ENCODE results near the gene UBE2S.

DNA sequence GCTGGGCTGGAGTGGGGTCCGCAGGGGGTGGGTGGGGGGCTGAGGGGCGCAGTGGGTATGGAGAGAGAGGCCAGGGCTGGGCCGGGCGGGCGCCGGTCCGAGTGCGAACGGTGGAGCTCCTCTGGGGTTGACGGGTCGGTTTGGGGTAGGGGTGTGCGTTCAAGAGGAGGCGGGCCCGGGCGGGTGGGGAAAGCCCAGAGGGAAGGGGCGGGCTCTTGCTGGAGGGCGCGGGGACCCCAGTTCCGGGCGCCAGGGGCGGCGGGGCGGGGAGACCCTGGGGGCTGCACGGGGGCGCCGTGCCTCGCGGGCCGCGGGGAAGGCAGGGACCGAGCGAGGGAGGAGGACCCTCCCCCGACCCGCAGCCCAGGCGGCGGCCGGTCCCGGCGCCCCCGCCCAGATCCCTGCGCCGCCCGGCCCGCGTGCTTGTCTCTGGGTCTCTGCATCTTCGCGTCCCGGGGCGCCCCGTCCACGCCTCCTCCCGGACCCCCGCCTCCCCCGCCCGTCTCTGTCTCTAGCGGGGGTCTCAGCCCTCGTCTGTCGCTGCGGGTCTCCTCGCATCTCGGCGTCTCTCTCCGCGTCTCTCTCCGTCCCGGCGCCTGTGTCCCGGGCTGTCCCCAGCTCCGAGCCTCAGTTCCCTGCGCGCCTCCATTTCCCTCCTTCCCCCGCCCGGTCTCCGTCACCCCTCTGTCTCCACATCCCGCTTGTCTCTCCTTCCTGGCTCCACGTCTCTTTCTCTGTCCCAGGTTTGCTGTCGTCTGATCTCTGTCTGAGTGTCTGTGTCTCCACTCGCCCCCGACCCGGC is 43.8 kb upstream of the UBE2S start:
- TF ChIP-seq, protein P1, sequence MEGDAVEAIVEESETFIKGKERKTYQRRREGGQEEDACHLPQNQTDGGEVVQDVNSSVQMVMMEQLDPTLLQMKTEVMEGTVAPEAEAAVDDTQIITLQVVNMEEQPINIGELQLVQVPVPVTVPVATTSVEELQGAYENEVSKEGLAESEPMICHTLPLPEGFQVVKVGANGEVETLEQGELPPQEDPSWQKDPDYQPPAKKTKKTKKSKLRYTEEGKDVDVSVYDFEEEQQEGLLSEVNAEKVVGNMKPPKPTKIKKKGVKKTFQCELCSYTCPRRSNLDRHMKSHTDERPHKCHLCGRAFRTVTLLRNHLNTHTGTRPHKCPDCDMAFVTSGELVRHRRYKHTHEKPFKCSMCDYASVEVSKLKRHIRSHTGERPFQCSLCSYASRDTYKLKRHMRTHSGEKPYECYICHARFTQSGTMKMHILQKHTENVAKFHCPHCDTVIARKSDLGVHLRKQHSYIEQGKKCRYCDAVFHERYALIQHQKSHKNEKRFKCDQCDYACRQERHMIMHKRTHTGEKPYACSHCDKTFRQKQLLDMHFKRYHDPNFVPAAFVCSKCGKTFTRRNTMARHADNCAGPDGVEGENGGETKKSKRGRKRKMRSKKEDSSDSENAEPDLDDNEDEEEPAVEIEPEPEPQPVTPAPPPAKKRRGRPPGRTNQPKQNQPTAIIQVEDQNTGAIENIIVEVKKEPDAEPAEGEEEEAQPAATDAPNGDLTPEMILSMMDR (IDR thresholded peaks at IDR 0.05): no peak
- TF ChIP-seq POLR2AphosphoS5 (IDR thresholded peaks at IDR 0.05): no peak

Data from breast epithelium (tissue), 3 donors.